Ramos (cell line): ENCODE results near the gene SAMD5.

Experiments
- in situ Hi-C: fragments of 300-500 bp; cut with MboI; formaldehyde crosslinking; loops from one replicate; pipeline ENCODE4 v1.14.3; 2022; ENCODE audit warnings: low sequenced_read_pairs; ENCODE audit not compliant: unreplicated experiment

The SAMD5 gene

DNA sequence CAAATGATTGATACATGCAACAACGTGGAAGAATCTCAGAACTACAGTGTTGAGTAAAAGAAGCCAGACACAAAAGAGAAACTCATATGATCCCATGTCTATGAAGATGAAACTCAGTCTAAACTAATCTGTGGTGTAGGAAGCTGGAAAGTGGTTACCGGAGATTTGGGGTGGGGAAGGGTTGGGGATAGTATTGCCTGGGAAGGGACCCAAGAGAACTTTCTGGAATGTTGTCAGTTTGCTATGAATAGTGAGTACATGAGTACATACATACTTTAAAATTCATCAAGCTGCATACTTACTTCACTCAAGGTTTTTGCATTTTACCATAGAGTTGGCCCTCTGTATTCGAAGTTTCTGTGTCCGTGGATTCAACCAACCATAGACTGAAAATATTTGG lies 106.0 kb downstream of the SAMD5 start:
- in situ Hi-C loops = no loop called here

DNA sequence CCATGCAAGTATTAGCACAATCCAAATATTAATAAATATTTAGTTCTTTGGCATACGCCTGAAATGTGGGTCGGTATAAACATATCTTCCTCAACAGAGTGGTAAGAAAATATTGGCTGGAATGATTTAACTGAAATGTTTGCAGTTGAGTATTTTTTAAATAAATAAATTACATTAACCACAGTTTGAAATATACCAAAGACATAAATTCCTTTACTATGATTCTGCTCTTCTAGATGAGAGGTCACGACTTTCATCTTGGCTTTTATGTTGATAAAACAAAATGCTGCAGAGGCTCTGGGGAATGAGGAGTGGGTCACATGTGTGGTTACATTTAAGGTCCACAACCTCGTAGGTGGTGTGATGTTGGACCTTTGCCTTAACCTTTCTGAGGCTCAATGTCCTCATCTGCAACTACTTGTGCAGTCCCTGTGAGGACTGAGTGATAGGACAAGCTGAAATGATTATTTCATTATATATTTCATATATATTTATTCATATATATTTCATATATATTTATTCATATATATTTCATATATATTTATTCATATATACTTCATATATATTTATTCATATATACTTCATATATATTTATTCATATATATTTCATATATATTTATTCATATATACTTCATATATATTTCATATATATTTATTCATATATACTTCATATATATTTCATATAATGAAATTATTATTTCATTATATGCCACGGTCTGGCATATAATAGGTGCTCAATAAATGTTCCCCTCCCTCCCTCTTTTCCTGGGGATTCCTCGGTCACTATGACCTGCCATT lies 107.4 kb downstream of the SAMD5 start:
- in situ Hi-C loops = no loop called here

DNA sequence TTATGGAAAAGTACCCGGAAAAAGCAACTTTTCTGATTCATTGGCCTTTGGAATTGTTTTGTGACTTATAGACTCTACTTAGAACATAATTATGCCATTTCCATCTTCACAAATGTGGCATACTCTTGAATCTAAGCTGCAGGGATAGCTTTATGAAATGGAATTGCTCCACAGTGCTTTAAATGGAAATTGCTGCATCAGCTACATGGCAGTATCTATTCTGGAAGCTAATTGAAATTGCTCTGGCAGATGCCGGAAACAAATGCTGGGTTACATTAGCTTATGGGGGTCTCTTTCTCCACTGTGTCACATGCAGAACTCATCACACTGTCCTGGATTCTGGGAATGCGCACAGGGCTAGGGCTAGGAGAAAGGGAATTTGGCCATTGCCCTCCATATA lies 108.9 kb downstream of the SAMD5 start:
- in situ Hi-C loops = no loop called here

DNA sequence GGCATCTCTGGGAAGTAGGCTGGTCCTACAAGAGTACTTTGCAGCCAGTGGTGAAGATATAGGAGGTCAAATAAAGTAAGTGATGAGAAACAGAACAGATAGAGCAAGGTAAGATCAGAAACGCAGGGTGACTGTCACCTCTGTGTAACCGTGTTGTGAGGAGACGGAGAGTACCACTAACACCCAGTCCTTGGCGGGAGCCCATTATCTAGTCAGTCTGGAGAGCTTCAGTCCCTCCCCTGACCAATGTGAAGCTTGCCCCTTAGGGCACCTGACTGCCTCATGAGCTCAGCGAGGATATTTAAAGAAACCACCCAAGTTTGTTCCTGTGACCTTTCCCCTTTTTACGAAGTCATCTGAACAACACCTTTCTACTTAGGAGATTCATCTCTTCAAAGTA lies 110.0 kb downstream of the SAMD5 start:
- in situ Hi-C loops = no loop called here

DNA sequence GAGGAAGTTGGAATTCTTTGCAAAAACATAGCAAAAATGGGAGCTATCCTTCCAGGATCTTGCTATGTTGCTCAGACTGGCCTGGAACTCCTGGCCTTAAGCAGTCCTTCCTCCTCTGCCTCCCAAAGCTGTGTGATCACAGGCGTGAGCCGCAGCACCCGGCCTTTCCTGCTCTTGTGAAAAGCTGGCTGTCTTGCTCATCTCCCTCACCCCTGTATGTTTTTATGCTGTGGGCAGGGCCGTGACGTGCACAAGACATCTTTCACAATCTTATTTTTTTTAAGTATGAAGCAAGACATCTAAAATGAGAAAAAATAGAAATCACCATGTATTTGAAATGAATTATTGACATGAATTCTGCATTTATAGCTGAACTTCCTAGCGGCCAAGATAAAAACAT lies 110.4 kb downstream of the SAMD5 start:
- in situ Hi-C loops = no loop called here
